ENCODE data around the gene SPATS2L. TPM values are rescaled to one million over a fixed set of nuclear protein-coding genes. Genes with fewer than 3 reads are reported as not detected.

Gene SPATS2L
- total and polyA plus RNA-seq, 2 of the 13 experiments (the other 11 are each of a cell fraction or from before 2014, with no cell fraction given) = 154 to 212 TPM

- TF ChIP-seq SMAD3 (CRISPR knock-in tag; IDR thresholded peaks at IDR 0.05) (no peak), ZBTB49 (CRISPR knock-in tag; IDR thresholded peaks at IDR 0.05; ENCODE audit: borderline replicate concordance) (no peak), ZNF652 (CRISPR knock-in tag; IDR thresholded peaks at IDR 0.05; ENCODE audit: borderline replicate concordance, low read depth) (no peak), ZNF101 (CRISPR knock-in tag; IDR thresholded peaks at IDR 0.05; ENCODE audit: borderline replicate concordance, low read depth) (no peak), SMYD3 (CRISPR knock-in tag; IDR thresholded peaks at IDR 0.05) (no peak), ZNF672 (CRISPR knock-in tag; IDR thresholded peaks at IDR 0.05) (no peak), ZNF790 (CRISPR knock-in tag; IDR thresholded peaks at IDR 0.05; ENCODE audit: borderline replicate concordance) (no peak), ZNF292 (CRISPR knock-in tag; IDR thresholded peaks at IDR 0.05; ENCODE audit: borderline replicate concordance, low read depth) (peak; percentile 43; the same call in 1 of the 2 replicates), AGO2 (optimal IDR thresholded peaks at IDR 0.05; ENCODE audit: low read depth, low read length) (peak; percentile 90), TBX3 (IDR thresholded peaks at IDR 0.05; ENCODE audit: borderline replicate concordance) (no peak), ZNF280D (CRISPR knock-in tag; IDR thresholded peaks at IDR 0.05) (no peak), SKI (IDR thresholded peaks at IDR 0.05; ENCODE audit: partially characterized antibody) (no peak), FOXO1 (CRISPR knock-in tag; IDR thresholded peaks at IDR 0.05) (no peak), EP300 (IDR thresholded peaks at IDR 0.05; ENCODE audit: low read depth in 2 of 2, low read length in 2 of 2) (0 out of 4 replicates have a peak, but pooled peaks of 1 of the 2 experiments have one; percentile 30), EP300 (CRISPR knock-in tag; IDR thresholded peaks at IDR 0.05; ENCODE audit: borderline replicate concordance) (no peak), EEA1 (CRISPR knock-in tag; IDR thresholded peaks at IDR 0.05; ENCODE audit: borderline replicate concordance) (no peak), REST (IDR thresholded peaks at IDR 0.05; ENCODE audit: borderline replicate concordance in 1 of 2, low read depth in 1 of 2, low read length in 2 of 2) (no peak), POLR2G (IDR thresholded peaks at IDR 0.05; ENCODE audit: low read depth, low read length) (peak; percentile 70), ZNF552 (CRISPR knock-in tag; IDR thresholded peaks at IDR 0.05; ENCODE audit: borderline replicate concordance) (no peak)
Measured at GRCh38 chr2:200483729-200484198, 177.3 kb downstream of the SPATS2L start (continued).
